Tibial artery (tissue), 4 donors: ENCODE data around the gene TRPM3.

Experiments used
- DNase-seq, 2 donors: peaks; one replicate each; pipeline ENCODE4 v3.0.0-alpha.2; 2019
- H3K27ac ChIP-seq, 2 donors: fragments of 200-600 bp; sonication (generic) in 1 of 2; 1 replicate in 1 of 2; 2 replicates in 1 of 2; pipeline ENCODE4 v1.5.1; 2018 to 2019; ENCODE audit warnings: mild to moderate bottlenecking in 1 of 2
- H3K27me3 ChIP-seq, 2 donors: fragments of 200-600 bp; sonication (generic) in 1 of 2; one replicate each; pipeline versions ENCODE4 v1.5.1 to v1.6.0; 2016 to 2019
- H3K36me3 ChIP-seq, 3 donors: fragments of 200-600 bp; sonication (generic) in 2 of 3; one replicate each; pipeline ENCODE4 v1.5.1; 2016 to 2019; ENCODE audit warnings: mild to moderate bottlenecking in 2 of 3
- H3K4me1 ChIP-seq, 4 donors: fragments of 200-600 bp; sonication (generic) in 2 of 4; 1 replicate in 3 of 4; 2 replicates in 1 of 4; pipeline ENCODE4 v1.5.1; 2016 to 2019
- H3K4me3 ChIP-seq, 2 donors: fragments of 200-600 bp; sonication (generic) in 1 of 2; 1 replicate in 1 of 2; 2 replicates in 1 of 2; pipeline ENCODE4 v1.5.1; 2018 to 2019; ENCODE audit warnings: mild to moderate bottlenecking in 2 of 2
- H3K9me3 ChIP-seq, 3 donors: fragments of 200-600 bp; sonication (generic) in 1 of 3; one replicate each; pipeline ENCODE4 v1.5.1; 2016 to 2019
- CTCF ChIP-seq, 2 experiments: fragments of 200-600 bp in 1 of 2; fragments of 450-650 bp in 1 of 2; IDR thresholded peaks; one replicate each; pipeline ENCODE4 v1.5.1; 2017 to 2019; ENCODE audit warnings: antibody characterized with exemption in 2 of 2, mild to moderate bottlenecking in 1 of 2, moderate library complexity in 1 of 2
- intact Hi-C: fragments of 100-400 bp; cut with DNase I; formaldehyde crosslinking; loops from one replicate; pipeline ENCODE4 v1.15.0; 2023; ENCODE audit warnings: low total_unique reads

TRPM3 gene

DNA sequence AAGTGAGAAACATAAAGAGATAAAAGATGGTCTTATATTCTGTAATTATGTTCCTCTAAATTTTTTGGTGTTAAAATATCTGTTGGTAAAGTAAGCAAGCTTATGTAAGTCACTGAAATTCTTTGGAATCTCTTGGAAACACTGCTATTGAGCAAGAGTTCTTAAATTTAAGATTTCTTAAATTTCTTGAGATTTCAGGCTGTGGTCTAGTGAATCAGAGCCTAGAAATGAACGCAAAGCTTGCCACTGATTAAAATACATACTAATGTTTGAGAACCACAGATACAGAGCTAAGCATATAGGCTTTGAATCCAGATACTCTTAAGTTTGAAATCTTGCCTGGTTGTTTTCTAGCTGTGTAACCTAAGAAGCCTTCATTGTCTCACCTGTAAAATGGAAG is 133.4 kb downstream of the TRPM3 start:
- H3K27me3 ChIP-seq = no peaks in the 10 kb centered on the region
- intact Hi-C loops = no loop called here

GRCh38 chr9:70986984-70987383 is 134.4 kb downstream of the TRPM3 start:
- Histone ChIP-seq H3K4me3 (no peak overlapping the region), H3K9me3 (no peaks in the 10 kb centered on the region), H3K27ac (no peak overlapping the region), H3K4me1 (no peaks in the 10 kb centered on the region), H3K27me3 (no peaks in the 10 kb centered on the region), H3K36me3 (no peaks in the 10 kb centered on the region)
- DNase-seq = no peak
- TF ChIP-seq CTCF (IDR thresholded peaks at IDR 0.05) = no peak
- intact Hi-C loops = no loop called here

More for the DNA sequence above, 133.4 kb downstream of the TRPM3 start:
- TF ChIP-seq CTCF (IDR thresholded peaks at IDR 0.05) = no peak
- Histone ChIP-seq H3K4me3 (no peak overlapping the region), H3K9me3 (no peaks in the 10 kb centered on the region), H3K27ac (no peak overlapping the region), H3K4me1 (no peaks in the 10 kb centered on the region), H3K36me3 (no peaks in the 10 kb centered on the region)
- no peak for DNase-seq

DNA sequence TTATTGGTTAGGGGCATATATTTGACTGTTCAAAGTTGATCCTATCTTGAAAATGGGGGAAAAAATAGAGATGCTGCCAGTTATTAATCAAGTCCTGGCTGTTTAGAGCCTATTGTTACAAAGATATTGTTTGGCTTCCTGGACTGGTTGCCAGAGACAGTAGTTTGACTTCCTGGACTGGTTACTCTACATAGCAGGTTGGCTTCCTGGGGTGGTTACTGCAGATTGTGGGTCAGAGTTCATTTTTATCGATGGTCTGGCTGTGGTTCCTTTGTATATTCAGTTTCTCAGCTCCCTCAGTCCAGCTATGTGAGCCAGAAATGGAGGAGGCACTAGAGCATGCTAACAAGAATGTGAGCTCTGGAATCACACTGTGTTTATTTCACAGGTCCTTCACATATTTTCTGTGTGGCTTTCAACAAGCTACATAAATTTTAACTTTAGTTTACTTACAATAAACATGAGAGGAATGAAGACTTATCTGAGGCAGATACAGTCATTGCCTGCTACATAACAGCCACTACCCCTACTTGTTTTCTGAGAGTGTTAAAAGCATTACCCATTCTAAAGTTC is 137.6 kb downstream of the TRPM3 start:
- no peaks in the 10 kb centered on the region for H3K4me1 ChIP-seq
- no peak for TF ChIP-seq CTCF (IDR thresholded peaks at IDR 0.05)
- H3K27me3 ChIP-seq = no peaks in the 10 kb centered on the region
- no peak for DNase-seq
- intact Hi-C loops = no loop called here
- no peaks in the 10 kb centered on the region for H3K36me3 ChIP-seq
- no peak overlapping the region for H3K27ac ChIP-seq
- no peak overlapping the region for H3K4me3 ChIP-seq
- H3K9me3 ChIP-seq = no peaks in the 10 kb centered on the region

DNA sequence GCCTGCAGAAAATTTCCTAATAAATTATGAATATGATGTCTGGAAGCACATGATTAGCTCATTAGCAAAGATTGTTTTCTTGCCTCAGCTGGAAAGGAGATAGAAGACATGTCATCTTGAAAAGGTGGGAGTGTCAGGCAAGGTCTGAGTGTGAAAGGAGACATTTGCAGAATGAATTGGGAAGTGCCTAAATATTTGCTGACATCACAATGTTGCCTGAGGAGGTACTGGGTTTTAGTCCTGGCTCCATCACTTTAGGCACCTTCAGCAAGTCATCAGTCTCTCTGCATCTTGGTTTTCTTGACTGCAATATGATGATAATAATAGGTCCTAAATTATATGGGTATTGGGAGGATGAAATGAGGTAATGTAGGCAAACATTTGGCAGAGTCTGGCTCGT is 140.1 kb downstream of the TRPM3 start:
- no peak for DNase-seq
- Histone ChIP-seq H3K4me1 (no peaks in the 10 kb centered on the region), H3K27me3 (no peaks in the 10 kb centered on the region), H3K27ac (no peak overlapping the region), H3K4me3 (no peak overlapping the region), H3K36me3 (no peaks in the 10 kb centered on the region), H3K9me3 (no peaks in the 10 kb centered on the region)
- intact Hi-C loops = no loop called here
- no peak for TF ChIP-seq CTCF (IDR thresholded peaks at IDR 0.05)

DNA sequence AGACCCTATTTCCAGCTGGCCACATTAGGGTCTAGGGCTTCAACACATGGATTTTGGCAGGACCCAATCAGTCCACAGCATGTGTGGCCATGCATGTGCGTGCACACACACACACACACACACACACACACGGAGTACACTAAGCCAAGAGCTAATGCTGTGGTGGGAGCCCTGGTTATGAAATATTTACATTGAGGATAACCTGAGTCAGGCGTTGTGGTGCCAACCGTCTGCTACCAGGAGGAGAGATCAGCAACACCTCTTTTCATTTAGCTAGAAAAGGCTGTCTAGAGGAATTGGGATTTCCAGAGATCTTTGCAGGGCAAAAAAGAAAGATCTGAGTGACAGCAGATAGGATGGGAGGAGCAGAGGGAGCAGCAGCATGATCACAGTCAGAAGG is 141.5 kb downstream of the TRPM3 start:
- no peaks in the 10 kb centered on the region for H3K9me3 ChIP-seq
- intact Hi-C loops = no loop called here
- H3K4me3 ChIP-seq = no peak overlapping the region
- no peak for TF ChIP-seq CTCF (IDR thresholded peaks at IDR 0.05)
- H3K4me1 ChIP-seq = no peaks in the 10 kb centered on the region
- no peaks in the 10 kb centered on the region for H3K27me3 ChIP-seq
- no peak overlapping the region for H3K27ac ChIP-seq
- H3K36me3 ChIP-seq = no peaks in the 10 kb centered on the region
- DNase-seq = no peak

GRCh38 chr9:70978085-70978484 is 143.3 kb downstream of the TRPM3 start:
- intact Hi-C loops = no loop called here
- H3K27ac ChIP-seq = no peak overlapping the region
- DNase-seq = no peak
- no peaks in the 10 kb centered on the region for H3K36me3 ChIP-seq
- H3K27me3 ChIP-seq = no peaks in the 10 kb centered on the region
- no peaks in the 10 kb centered on the region for H3K9me3 ChIP-seq
- TF ChIP-seq CTCF (IDR thresholded peaks at IDR 0.05) = no peak
- H3K4me3 ChIP-seq = no peak overlapping the region
- no peaks in the 10 kb centered on the region for H3K4me1 ChIP-seq
